SU-DHL-6 (cell line): ENCODE measurements around the gene CSF2RB.

Source experiments
- H2AFZ ChIP-seq: fragments of 200-600 bp; sonication (generic); 2 replicates; pipeline ENCODE4 v1.6.1; 2014; ENCODE audit warnings: low read depth, mild to moderate bottlenecking, moderate library complexity, mixed read lengths, antibody characterized with exemption, low read length; ENCODE audit not compliant: severe bottlenecking
- H3F3A ChIP-seq: fragments of 200-600 bp; shearing (Covaris generic); 2 replicates; pipeline ENCODE4 v1.6.0; 2016; ENCODE audit warnings: antibody characterized with exemption, mild to moderate bottlenecking; ENCODE audit not compliant: insufficient read depth
- H3K27ac ChIP-seq: fragments of 200-600 bp; sonication (generic); 2 replicates; pipeline ENCODE4 v1.5.1; 2016; ENCODE audit warnings: low read depth, mild to moderate bottlenecking, low read length, moderate library complexity, mixed read lengths
- H3K27me3 ChIP-seq: fragments of 200-600 bp; sonication (generic), shearing (Covaris generic); 2 replicates; pipeline ENCODE4 v1.6.0; 2014; ENCODE audit warnings: mild to moderate bottlenecking, low read length
- H3K36me3 ChIP-seq: fragments of 200-600 bp; sonication (generic); 2 replicates; pipeline ENCODE4 v1.6.1; 2014; ENCODE audit warnings: mild to moderate bottlenecking, low read length, mixed read lengths
- H3K4me2 ChIP-seq: fragments of 300-600, 200-600 bp; shearing (Covaris generic), sonication (generic); 2 replicates; pipeline ENCODE4 v1.6.0; 2014; ENCODE audit warnings: low read length, low read depth, mild to moderate bottlenecking; ENCODE audit not compliant: poor library complexity, severe bottlenecking
- H3K4me3 ChIP-seq: fragments of 200-600 bp; sonication (generic); 2 replicates; pipeline ENCODE4 v1.5.1; 2014; ENCODE audit warnings: antibody characterized with exemption, low read length, mild to moderate bottlenecking, mixed read lengths; ENCODE audit not compliant: insufficient read depth, poor library complexity, severe bottlenecking
- H3K79me2 ChIP-seq: fragments of 200-600 bp; sonication (generic); 2 replicates; pipeline ENCODE4 v1.6.1; 2014; ENCODE audit warnings: mild to moderate bottlenecking, low read length, moderate library complexity; ENCODE audit not compliant: insufficient read depth
- H3K9ac ChIP-seq: fragments of 200-600 bp; sonication (generic); 2 replicates; pipeline ENCODE4 v1.7.0; 2014; ENCODE audit warnings: mild to moderate bottlenecking, low read length
- H3K9me2 ChIP-seq: fragments of 200-600 bp; sonication (generic); replicated peaks from 2 replicates; pipeline ENCODE4 v1.6.1; 2014; ENCODE audit warnings: low read length; ENCODE audit not compliant: insufficient read depth
- H3K9me3 ChIP-seq: fragments of 200-600 bp; sonication (generic); 2 replicates; pipeline ENCODE4 v1.6.1; 2014; ENCODE audit warnings: low read length, mixed read lengths; ENCODE audit not compliant: insufficient read depth
- H4K20me1 ChIP-seq: fragments of 200-600 bp; sonication (generic); 2 replicates; pipeline ENCODE4 v1.6.1; 2014; ENCODE audit warnings: low read depth, mild to moderate bottlenecking, antibody characterized with exemption, low read length, moderate library complexity, mixed read lengths
- EZH2phosphoT487 ChIP-seq: fragments of 200-600 bp; sonication (generic), shearing (Covaris generic); conservative IDR thresholded peaks from 2 replicates; pipeline ENCODE4 v1.6.1; 2018; ENCODE audit warnings: mild to moderate bottlenecking, antibody characterized with exemption, low read length, moderate library complexity, mixed read lengths
- TF ChIP-seq, protein P1 (sequence below): fragments of 200-600 bp; sonication (generic); IDR thresholded peaks from one replicate; pipeline ENCODE4 v1.5.1; 2017; ENCODE audit warnings: antibody characterized with exemption, mild to moderate bottlenecking, low read length, moderate library complexity; ENCODE audit not compliant: insufficient read depth, poor library complexity, severe bottlenecking

Gene CSF2RB

DNA sequence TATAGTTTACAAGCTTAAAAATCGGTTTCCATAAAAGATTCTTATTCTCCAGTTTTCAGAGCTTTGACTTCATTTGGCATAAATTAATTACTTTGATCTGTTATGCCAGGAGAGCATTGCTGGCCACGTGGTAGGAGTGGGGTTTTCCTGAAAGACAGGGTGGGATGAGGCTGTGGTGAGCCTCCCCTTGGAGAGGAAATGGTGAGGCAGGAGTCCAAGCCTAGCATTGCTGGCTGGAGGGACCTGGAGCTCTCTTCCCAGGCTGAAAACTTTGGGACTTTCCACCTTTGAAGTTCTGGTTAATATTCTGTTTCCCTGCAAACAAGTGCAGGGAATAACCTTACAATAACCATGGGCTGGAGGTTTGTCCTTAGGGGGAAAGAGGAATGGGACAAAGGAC lies 21.1 kb upstream of the CSF2RB start:
- Histone ChIP-seq H3K36me3 (no peaks in the 10 kb centered on the region), H3K27me3 (no peaks in the 10 kb centered on the region), H4K20me1 (no peaks in the 10 kb centered on the region), H3F3A (no peaks in the 10 kb centered on the region), H3K27ac (no peak overlapping the region), H3K79me2 (no peaks in the 10 kb centered on the region), H3K4me3 (no peak overlapping the region), H3K9me2 (no peaks in the 10 kb centered on the region), H2AFZ (no peak overlapping the region), H3K9ac (no peak overlapping the region), H3K4me2 (no peak overlapping the region), H3K9me3 (no peaks in the 10 kb centered on the region)
- no peak for TF ChIP-seq EZH2phosphoT487
- TF ChIP-seq, protein P1, sequence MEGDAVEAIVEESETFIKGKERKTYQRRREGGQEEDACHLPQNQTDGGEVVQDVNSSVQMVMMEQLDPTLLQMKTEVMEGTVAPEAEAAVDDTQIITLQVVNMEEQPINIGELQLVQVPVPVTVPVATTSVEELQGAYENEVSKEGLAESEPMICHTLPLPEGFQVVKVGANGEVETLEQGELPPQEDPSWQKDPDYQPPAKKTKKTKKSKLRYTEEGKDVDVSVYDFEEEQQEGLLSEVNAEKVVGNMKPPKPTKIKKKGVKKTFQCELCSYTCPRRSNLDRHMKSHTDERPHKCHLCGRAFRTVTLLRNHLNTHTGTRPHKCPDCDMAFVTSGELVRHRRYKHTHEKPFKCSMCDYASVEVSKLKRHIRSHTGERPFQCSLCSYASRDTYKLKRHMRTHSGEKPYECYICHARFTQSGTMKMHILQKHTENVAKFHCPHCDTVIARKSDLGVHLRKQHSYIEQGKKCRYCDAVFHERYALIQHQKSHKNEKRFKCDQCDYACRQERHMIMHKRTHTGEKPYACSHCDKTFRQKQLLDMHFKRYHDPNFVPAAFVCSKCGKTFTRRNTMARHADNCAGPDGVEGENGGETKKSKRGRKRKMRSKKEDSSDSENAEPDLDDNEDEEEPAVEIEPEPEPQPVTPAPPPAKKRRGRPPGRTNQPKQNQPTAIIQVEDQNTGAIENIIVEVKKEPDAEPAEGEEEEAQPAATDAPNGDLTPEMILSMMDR = no peak

DNA sequence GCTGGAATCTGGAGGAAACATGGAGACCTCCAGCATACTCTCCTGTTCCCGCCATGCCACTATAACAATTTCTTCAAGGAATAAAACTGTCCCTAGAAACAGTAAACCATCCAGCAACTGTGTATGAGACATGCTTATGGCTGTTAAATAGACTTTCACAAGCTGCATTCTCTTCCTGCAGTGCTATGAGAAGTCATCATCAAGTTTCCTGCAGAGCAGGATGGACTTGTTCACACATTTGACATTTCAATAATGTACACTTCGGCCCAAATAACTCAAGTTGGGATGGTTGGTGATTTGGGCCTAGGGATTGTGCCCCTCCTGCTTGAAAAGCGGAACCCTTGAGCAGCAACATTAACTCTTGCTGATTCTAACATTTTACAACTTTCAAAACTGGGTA lies 20.2 kb upstream of the CSF2RB start:
- H3K9ac ChIP-seq = no peak overlapping the region
- H3K9me2 ChIP-seq = no peaks in the 10 kb centered on the region
- no peaks in the 10 kb centered on the region for H3K9me3 ChIP-seq
- no peak overlapping the region for H3K4me3 ChIP-seq
- no peak overlapping the region for H3K4me2 ChIP-seq
- no peaks in the 10 kb centered on the region for H3F3A ChIP-seq
- H3K36me3 ChIP-seq = no peaks in the 10 kb centered on the region
- H3K27me3 ChIP-seq = no peaks in the 10 kb centered on the region
- no peaks in the 10 kb centered on the region for H3K79me2 ChIP-seq
- TF ChIP-seq EZH2phosphoT487 = no peak
- TF ChIP-seq, protein P1 = no peak
- no peak overlapping the region for H2AFZ ChIP-seq
- no peak overlapping the region for H3K27ac ChIP-seq
- no peaks in the 10 kb centered on the region for H4K20me1 ChIP-seq

DNA sequence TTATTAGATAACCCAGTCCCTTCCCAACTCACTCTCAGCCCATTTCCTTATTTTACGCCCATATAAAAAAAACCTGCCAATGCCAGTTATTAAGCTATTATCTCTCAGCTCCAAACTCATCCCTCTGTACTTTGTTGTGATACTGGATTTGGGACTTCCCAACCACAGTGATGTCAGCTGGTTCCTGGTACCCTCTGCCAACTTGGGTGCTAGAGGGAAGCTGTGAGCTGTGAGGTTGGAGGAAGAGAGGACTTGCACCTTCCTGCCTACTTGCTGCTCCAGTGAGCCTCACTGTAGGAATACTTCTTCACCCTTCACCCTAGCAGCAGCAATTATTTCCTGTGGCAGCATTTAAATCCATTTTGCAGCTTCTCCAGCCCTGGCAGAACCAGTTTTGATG lies 19.2 kb upstream of the CSF2RB start:
- TF ChIP-seq EZH2phosphoT487 = no peak
- TF ChIP-seq, protein P1 = no peak
- no peak overlapping the region for H2AFZ ChIP-seq
- no peak overlapping the region for H3K27ac ChIP-seq
- no peaks in the 10 kb centered on the region for H4K20me1 ChIP-seq
- H3K27me3 ChIP-seq = no peaks in the 10 kb centered on the region
- no peak overlapping the region for H3K9ac ChIP-seq
- no peak overlapping the region for H3K4me3 ChIP-seq
- no peaks in the 10 kb centered on the region for H3F3A ChIP-seq
- no peak overlapping the region for H3K4me2 ChIP-seq
- no peaks in the 10 kb centered on the region for H3K9me2 ChIP-seq
- no peaks in the 10 kb centered on the region for H3K36me3 ChIP-seq
- H3K9me3 ChIP-seq = no peaks in the 10 kb centered on the region
- H3K79me2 ChIP-seq = no peaks in the 10 kb centered on the region
